Measurements from ENCODE around the gene MXD3. TPM values are rescaled to one million over a fixed set of nuclear protein-coding genes. Genes with fewer than 3 reads are reported as not detected.

MXD3 gene
- total RNA-seq, 1 donor from 2014 or later = 0.53 TPM

DNA sequence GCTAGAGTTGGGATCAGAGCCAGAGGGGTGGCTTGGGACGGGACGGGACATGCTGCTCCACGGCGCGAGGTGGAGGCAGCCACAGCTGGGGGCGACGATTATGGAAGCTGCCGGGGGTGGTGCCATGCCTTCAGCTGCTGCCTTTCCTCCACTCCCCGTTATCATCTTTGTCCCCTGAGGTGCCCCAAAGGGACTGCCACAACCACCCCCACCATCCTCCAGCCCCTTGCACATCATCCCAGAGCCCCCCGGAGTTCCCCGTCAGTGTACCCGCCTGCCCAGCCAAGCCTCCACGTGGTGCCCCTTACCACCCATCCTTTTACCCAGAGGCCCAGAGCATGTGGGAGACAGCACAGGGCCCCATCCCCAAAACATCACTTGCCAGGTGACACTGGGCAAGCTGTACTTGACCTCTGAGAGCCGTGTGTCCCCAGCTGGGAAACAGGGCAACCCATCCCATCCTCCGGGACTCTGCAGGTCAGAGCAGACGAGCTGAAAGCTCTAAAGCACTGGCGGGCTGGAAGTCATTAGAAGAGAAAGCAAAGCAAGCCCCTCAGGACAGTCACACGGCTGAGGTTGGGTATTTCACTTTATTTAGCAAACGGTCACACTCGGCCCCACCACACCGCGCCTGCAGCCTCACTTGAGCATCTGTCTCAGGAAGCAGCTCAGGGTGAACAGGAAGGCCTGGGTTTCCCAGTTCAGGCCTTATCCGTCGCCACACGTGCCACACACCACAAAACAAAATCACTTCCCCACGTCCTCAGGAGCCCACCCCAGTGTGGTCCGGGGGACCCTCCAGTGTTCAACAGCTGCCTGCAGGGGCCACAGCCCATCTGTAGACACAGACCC, 19.5 kb upstream of the MXD3 start:
- no peak for DNase-seq (ENCODE audit: low read depth)
- FAIRE-seq = no peak
- Histone ChIP-seq H3K36me3 (ENCODE audit: control insufficient read depth, insufficient read depth, low read length) (peaks cover 39% of the 10 kb centered on the region), H3K27me3 (ENCODE audit: control insufficient read depth, insufficient read depth, low read length) (no peaks in the 10 kb centered on the region), H3K4me3 (ENCODE audit: low read depth, low read length) (no peak overlapping the region)
- TF ChIP-seq, protein P1, sequence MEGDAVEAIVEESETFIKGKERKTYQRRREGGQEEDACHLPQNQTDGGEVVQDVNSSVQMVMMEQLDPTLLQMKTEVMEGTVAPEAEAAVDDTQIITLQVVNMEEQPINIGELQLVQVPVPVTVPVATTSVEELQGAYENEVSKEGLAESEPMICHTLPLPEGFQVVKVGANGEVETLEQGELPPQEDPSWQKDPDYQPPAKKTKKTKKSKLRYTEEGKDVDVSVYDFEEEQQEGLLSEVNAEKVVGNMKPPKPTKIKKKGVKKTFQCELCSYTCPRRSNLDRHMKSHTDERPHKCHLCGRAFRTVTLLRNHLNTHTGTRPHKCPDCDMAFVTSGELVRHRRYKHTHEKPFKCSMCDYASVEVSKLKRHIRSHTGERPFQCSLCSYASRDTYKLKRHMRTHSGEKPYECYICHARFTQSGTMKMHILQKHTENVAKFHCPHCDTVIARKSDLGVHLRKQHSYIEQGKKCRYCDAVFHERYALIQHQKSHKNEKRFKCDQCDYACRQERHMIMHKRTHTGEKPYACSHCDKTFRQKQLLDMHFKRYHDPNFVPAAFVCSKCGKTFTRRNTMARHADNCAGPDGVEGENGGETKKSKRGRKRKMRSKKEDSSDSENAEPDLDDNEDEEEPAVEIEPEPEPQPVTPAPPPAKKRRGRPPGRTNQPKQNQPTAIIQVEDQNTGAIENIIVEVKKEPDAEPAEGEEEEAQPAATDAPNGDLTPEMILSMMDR (IDR thresholded peaks at IDR 0.05; ENCODE audit: insufficient read depth, low read length, severe bottlenecking) = no peak

DNA sequence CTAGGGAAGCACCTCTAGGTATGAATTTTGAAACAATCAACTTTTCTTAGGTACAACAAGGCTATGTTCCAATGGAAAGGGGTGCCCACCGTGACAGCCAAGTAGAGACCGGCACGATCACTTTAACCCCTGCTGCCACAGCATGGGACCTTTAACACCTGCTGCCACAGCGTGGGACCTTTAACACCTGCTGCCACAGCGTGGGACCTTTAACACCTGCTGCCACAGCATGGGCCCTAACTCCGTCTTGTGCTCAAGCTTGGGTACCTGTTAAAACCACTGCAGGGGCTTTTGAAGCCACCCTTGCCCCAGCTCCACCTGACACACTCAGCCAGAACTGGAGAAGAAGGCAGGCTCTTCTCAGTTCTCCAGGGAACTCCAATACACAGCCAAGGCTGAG, 18.2 kb upstream of the MXD3 start:
- Histone ChIP-seq H3K36me3 (ENCODE audit: control insufficient read depth, insufficient read depth, low read length) (peaks cover 30% of the 10 kb centered on the region), H3K4me3 (ENCODE audit: low read depth, low read length) (no peak overlapping the region), H3K27me3 (ENCODE audit: control insufficient read depth, insufficient read depth, low read length) (no peaks in the 10 kb centered on the region)
- FAIRE-seq = no peak
- TF ChIP-seq, protein P1 (IDR thresholded peaks at IDR 0.05; ENCODE audit: insufficient read depth, low read length, severe bottlenecking) = no peak
- no peak for DNase-seq (ENCODE audit: low read depth)

DNA sequence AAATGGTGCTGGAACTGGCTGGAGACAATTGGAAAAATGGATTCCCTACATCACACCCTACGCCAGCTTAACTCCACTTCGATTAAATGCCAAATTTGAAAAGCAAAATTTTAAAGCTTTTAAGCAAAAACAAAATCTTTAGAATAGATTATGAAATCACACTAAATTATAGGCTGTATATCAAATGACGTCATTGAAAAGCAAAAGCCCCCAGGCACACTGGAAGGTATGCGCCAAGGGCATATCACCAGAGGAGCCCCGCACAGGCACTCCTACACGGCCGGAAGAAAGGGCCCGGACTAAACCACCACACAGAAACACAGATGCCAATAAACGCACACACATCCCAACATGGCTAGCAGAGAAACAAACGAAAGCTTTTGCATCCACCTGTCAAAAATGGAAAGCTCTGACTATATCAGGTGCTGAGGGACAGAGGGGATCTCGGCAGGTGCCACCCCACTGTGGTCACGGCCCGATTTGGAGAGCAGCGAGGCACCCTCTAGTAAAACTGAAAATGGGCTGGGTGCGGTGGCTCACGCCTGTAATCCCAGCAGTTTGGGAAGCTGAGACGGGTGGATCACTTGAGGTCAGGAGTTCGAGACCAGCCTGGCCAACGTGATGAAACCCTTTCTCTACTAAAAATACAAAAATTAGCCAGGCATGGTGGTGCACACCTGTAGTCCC, 17.0 kb upstream of the MXD3 start:
- H3K4me3 ChIP-seq (ENCODE audit: low read depth, low read length) = no peak overlapping the region
- FAIRE-seq (no peak), DNase-seq (ENCODE audit: low read depth) (no peak)
- TF ChIP-seq, protein P1 (IDR thresholded peaks at IDR 0.05; ENCODE audit: insufficient read depth, low read length, severe bottlenecking) = no peak
- H3K27me3 ChIP-seq (ENCODE audit: control insufficient read depth, insufficient read depth, low read length) = no peaks in the 10 kb centered on the region
- H3K36me3 ChIP-seq (ENCODE audit: control insufficient read depth, insufficient read depth, low read length) = peaks cover 20% of the 10 kb centered on the region

DNA sequence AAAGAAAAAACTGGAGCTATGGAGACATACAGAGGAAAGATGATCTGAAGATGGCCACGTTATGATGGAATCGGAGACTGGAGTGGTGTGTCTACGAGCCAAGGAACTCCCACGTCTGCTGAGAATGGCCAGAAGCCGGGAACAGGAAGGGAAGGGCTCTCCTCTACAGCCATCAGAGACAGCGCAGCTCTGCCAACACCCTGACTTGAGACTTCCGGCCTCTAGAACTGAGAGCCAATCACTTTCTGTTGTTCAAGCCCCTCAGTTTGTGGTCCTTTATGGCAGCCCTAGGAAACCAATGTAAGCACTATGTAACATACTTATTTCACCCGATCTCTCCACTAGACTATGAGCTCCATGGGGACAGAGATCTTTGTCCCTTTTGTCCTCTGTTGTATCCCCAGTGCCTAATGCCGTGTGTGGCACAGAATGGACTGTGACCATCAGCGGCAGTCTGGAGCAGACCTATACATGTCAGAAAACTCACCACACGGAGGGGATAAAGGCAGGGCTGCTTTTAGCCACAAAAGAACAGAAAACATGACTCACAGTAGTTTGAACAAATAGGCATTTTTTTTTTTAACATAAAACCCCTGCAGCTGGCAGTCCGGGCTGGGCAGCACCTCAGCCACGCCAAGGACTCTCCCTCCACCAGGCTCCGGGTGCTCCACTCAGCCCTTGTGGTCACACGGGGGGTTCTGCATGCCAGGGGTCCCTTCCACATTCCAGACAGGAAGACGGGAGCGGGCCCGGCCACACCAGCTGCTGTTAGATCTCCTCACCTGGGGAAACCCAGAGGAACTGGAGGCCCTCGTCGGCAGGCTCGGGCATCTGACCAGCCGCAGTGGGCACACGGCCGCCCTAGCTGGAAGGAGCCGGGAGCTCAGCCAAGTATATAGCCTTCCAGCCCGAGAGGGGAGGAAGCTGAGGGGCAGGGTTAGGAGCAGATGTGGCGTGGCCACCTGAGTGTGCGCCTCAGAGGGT, 16.1 kb upstream of the MXD3 start:
- peaks cover 13% of the 10 kb centered on the region for H3K36me3 ChIP-seq (ENCODE audit: control insufficient read depth, insufficient read depth, low read length)
- no peaks in the 10 kb centered on the region for H3K27me3 ChIP-seq (ENCODE audit: control insufficient read depth, insufficient read depth, low read length)
- DNase-seq (ENCODE audit: low read depth) = no peak
- TF ChIP-seq, protein P1 (IDR thresholded peaks at IDR 0.05; ENCODE audit: insufficient read depth, low read length, severe bottlenecking) = no peak
- FAIRE-seq = no peak
- H3K4me3 ChIP-seq (ENCODE audit: low read depth, low read length) = no peak overlapping the region

DNA sequence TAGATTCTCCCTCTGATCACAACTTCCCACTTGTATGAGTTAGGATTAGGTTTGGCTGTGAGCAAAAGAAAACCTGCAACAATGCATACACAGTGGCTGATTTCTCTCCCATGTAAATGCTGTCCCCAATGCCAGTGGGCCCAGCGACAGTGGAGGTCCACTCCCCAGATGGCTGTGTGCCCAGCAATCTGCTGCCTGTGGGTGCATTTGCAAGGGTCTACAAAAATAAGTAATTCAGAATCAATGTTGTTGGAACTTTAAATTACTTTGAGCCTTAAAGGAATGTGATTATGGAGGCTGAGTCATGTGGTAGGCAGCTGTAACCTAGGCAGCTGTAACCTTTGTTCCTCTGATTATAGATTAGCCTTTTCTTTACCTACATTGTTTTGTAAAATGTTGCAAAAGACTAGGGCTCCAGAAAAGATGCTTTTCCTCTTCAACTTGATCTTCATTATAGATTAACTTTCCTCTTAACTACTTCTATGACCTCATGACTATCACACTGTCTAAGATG, 14.2 kb upstream of the MXD3 start:
- no peak for DNase-seq (ENCODE audit: low read depth)
- no peak for FAIRE-seq
- H3K27me3 ChIP-seq (ENCODE audit: control insufficient read depth, insufficient read depth, low read length) = no peaks in the 10 kb centered on the region
- TF ChIP-seq, protein P1 (IDR thresholded peaks at IDR 0.05; ENCODE audit: insufficient read depth, low read length, severe bottlenecking) = no peak
- peaks cover 6% of the 10 kb centered on the region for H3K36me3 ChIP-seq (ENCODE audit: control insufficient read depth, insufficient read depth, low read length)
- no peak overlapping the region for H3K4me3 ChIP-seq (ENCODE audit: low read depth, low read length)
